HFF-Myc (cell line): ENCODE results near the gene NUDT22.

Experiments
- DNase-seq: peaks from one replicate; pipeline ENCODE4 v3.0.0-alpha.2; 2011; ENCODE audit warnings: low read depth; ENCODE audit errors: extremely low read depth
- H3K4me3 ChIP-seq: replicated peaks from 2 replicates; pipeline ENCODE4 v1.5.1; 2011; ENCODE audit warnings: low read depth, mild to moderate bottlenecking, control low read depth, low read length
- TF ChIP-seq, protein P1 (sequence below): IDR thresholded peaks from 2 replicates; pipeline ENCODE4 v1.5.1; 2012; ENCODE audit warnings: mild to moderate bottlenecking, low read depth, low read length, control low read depth; ENCODE audit errors: missing control alignments

The NUDT22 gene

GRCh38 chr11:64206457-64207255, 19.4 kb upstream of the NUDT22 start, which contains the start of gene FERMT3:
TSS of gene FERMT3 (plus strand) at chr11:64206721. CDS start at chr11:64207365, 644 bp downstream.
- H3K4me3 ChIP-seq = no peak within 1 kb of the TSS
- DNase-seq = no peak
- TF ChIP-seq, protein P1, sequence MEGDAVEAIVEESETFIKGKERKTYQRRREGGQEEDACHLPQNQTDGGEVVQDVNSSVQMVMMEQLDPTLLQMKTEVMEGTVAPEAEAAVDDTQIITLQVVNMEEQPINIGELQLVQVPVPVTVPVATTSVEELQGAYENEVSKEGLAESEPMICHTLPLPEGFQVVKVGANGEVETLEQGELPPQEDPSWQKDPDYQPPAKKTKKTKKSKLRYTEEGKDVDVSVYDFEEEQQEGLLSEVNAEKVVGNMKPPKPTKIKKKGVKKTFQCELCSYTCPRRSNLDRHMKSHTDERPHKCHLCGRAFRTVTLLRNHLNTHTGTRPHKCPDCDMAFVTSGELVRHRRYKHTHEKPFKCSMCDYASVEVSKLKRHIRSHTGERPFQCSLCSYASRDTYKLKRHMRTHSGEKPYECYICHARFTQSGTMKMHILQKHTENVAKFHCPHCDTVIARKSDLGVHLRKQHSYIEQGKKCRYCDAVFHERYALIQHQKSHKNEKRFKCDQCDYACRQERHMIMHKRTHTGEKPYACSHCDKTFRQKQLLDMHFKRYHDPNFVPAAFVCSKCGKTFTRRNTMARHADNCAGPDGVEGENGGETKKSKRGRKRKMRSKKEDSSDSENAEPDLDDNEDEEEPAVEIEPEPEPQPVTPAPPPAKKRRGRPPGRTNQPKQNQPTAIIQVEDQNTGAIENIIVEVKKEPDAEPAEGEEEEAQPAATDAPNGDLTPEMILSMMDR = no peak

GRCh38 chr11:64207256-64208085, 18.6 kb upstream of the NUDT22 start:
- H3K4me3 ChIP-seq = no peak overlapping the region
- TF ChIP-seq, protein P1 = no peak
- DNase-seq = peak; percentile 55

GRCh38 chr11:64208086-64208795, 17.8 kb upstream of the NUDT22 start:
- no peak for DNase-seq

DNA sequence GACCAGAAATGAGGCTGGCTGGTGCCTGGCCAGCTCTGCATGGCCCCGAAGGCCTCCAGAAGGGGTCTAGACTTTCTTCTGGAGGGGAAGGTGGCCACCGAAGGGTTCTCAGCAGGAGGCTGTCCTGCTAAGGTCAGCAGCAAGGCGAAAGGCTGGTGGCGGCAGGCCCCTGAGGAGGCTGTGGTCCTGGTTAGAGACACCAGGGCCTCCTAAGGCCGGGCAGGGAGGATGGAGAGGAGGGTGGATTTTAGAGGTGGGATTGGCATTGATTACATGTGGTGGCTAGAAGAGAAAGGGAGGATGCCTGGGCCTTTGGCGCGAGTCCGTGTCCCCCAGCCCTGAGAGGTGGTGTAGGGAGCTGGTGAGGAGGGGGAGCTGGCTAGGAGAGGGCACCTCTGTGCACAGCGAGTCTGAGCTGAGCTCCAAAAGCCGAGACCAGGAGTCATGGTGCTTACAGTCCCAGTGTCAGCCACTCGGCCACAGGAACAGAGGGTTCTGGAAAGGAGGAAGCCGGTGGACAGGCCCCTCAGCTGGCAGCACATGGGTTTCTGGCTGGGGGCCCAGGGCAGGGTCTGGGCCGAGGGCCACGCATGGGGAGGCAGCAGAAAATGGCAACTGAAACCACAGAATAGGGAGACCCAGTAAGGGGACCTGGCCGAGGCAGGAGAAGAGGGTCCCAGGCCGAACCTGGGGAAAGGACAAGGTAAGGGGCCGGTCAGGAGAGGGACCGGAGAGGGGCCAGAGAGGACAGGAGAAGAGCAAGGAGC, 17.1 kb upstream of the NUDT22 start:
- TF ChIP-seq, protein P1 = no peak
- H3K4me3 ChIP-seq = no peak overlapping the region
- DNase-seq = no peak

More at GRCh38 chr11:64208086-64208795, 17.8 kb upstream of the NUDT22 start:
- TF ChIP-seq, protein P1 = no peak
- H3K4me3 ChIP-seq = no peak overlapping the region

- TF ChIP-seq, protein P1 = no peak
- no peak for DNase-seq
- H3K4me3 ChIP-seq = no peak overlapping the region
These were observed 16.6 kb upstream of the NUDT22 start for GRCh38 chr11:64209563-64209843.
